Measurements from ENCODE around the gene NACA.

The NACA gene

GRCh38 chr12:56687223-56688128 lies 37.6 kb downstream of the NACA start:
- DNase-seq, result peak; percentile 34

- peak; percentile 43 for DNase-seq
Measured at GRCh38 chr12:56684745-56685359, 40.2 kb downstream of the NACA start.

GRCh38 chr12:56682323-56682722 lies 42.8 kb downstream of the NACA start:
- no peak for DNase-seq

GRCh38 chr12:56679883-56680575 lies 45.1 kb downstream of the NACA start:
- DNase-seq, result no peak

- DNase-seq, result no peak
Measured at GRCh38 chr12:56678852-56679251, 46.2 kb downstream of the NACA start.

GRCh38 chr12:56677680-56678079 lies 47.4 kb downstream of the NACA start:
- DNase-seq, result no peak

GRCh38 chr12:56676851-56677580 lies 48.1 kb downstream of the NACA start:
- DNase-seq, result no peak

- no peak for DNase-seq
Measured at GRCh38 chr12:56671608-56672007, 53.5 kb downstream of the NACA start.

GRCh38 chr12:56670836-56671235 lies 54.3 kb downstream of the NACA start:
- no peak for DNase-seq

GRCh38 chr12:56668197-56668457 lies 57.0 kb downstream of the NACA start:
- no peak for DNase-seq

Data from kidney glomerular epithelial cell (primary cell).